Measurements from ENCODE around the gene INHBE.

INHBE gene

DNA sequence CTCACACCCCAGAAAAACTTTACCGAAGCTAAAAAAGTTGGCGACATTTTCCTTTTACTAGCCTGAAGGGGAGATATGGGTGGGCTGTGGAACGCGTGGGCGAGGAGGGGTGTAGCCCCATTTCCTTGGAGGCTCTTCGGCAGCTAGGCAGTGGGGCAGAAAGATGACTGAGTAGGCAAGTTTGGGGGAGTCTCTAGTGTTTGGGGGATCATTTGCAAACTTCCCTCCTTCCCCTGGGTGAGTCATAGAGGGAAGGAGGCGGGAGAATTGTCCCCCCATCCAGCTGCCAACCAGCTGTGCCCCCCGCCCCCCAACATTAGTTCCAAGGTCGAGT, 6.8 kb downstream of the INHBE start:
- peak; percentile 70 for DNase-seq

- DNase-seq, result peak; percentile 98
Observed at GRCh38 chr12:57462251-57462911, 7.3 kb downstream of the INHBE start.

- no peak for DNase-seq
Observed at GRCh38 chr12:57462912-57463253, 7.8 kb downstream of the INHBE start.

DNA sequence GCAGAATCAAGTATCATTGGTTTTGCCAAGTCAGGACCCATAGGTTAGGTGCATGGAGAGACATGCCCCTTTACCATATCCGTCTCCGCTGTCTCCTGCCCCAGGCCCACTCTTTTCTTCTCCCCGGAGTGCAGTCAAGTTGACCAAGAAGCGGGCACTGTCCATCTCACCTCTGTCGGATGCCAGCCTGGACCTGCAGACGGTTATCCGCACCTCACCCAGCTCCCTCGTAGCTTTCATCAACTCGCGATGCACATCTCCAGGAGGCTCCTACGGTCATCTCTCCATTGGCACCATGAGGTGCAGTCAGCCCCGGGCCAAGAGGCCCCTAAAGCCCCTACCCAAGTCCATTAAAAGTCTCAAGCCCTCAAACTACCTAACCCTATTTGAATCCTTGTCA, 9.5 kb downstream of the INHBE start:
- no peak for DNase-seq

GRCh38 chr12:57465030-57465746, 10.1 kb downstream of the INHBE start:
- DNase-seq, result no peak

DNA sequence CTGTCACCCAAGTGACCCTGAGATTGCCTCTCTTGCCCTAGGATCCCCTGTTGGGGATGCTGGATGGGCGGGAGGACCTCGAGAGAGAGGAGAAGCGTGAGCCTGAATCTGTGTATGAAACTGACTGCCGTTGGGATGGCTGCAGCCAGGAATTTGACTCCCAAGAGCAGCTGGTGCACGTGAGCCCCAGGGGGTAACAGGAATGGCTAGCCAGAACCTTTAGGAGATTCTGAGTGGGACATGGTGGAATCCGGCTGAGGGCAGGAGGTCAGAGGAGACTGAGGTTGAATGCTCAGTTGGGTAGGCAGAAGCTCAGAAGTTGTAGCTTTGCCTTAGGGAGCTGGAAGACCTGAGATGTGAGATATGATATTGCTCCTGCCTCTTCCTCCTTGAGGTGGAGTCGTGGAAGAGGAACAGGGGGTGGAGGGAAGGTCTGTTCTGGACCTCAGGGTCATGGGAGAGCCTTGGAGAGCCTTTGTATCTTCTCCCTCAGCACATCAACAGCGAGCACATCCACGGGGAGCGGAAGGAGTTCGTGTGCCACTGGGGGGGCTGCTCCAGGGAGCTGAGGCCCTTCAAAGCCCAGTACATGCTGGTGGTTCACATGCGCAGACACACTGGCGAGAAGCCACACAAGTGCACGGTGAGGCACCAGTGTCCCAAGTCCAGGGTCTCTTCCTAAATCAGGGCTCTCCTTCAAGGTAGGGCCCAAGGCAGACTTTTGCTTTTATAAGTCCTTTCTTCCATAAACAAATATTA, 10.8 kb downstream of the INHBE start:
- no peak for DNase-seq

GRCh38 chr12:57467212-57467874, 12.2 kb downstream of the INHBE start:
- DNase-seq, result no peak

DNA sequence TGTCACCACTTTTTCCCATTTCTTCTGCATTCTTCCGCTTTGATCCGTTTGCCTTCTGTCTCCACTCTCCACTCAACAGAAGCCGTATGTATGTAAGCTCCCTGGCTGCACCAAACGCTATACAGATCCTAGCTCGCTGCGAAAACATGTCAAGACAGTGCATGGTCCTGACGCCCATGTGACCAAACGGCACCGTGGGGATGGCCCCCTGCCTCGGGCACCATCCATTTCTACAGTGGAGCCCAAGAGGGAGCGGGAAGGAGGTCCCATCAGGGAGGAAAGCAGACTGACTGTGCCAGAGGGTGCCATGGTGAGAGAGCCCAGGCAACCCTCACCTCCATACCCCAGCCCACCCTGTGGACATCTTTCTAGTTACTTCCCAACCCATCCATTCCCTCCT, 12.8 kb downstream of the INHBE start:
- DNase-seq, result no peak

DNA sequence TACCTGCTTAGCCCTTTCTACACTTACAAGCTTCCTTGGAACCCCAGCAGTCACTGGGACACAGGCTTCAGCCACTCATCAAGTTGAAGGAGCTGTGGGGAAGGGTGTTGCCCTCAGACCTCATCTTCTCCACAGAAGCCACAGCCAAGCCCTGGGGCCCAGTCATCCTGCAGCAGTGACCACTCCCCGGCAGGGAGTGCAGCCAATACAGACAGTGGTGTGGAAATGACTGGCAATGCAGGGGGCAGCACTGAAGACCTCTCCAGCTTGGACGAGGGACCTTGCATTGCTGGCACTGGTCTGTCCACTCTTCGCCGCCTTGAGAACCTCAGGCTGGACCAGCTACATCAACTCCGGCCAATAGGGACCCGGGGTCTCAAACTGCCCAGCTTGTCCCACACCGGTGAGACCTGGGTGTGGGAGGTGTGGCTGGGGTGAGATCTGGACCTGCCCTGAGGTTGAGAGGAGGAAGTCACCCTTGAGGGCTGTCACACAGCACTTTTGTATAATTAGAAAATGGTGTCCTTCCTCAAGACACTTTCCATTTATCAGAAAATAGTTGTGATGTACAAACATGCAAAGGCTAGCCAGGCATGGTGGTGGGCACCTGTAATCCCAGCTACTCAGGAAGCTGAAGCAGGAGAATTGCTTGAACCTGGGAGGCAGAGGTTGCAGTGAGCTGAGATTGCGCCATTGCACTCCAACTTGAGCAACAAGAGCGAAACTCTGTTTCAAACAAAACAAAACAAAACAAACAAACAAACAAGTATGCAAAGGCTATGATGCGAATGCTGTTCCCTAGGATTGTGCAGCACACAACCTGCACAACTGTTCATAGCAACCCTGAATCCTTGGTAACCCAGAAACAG, 14.4 kb downstream of the INHBE start:
- no peak for DNase-seq

GRCh38 chr12:57470286-57470969, 15.3 kb downstream of the INHBE start:
- no peak for DNase-seq

DNA sequence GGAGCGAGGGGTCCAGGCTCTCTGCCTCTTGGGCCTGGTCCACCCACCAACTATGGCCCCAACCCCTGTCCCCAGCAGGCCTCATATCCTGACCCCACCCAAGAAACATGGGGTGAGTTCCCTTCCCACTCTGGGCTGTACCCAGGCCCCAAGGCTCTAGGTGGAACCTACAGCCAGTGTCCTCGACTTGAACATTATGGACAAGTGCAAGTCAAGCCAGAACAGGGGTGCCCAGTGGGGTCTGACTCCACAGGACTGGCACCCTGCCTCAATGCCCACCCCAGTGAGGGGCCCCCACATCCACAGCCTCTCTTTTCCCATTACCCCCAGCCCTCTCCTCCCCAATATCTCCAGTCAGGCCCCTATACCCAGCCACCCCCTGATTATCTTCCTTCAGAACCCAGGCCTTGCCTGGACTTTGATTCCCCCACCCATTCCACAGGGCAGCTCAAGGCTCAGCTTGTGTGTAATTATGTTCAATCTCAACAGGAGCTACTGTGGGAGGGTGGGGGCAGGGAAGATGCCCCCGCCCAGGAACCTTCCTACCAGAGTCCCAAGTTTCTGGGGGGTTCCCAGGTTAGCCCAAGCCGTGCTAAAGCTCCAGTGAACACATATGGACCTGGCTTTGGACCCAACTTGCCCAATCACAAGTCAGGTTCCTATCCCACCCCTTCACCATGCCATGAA, 16.0 kb downstream of the INHBE start:
- no peak for DNase-seq

DNA sequence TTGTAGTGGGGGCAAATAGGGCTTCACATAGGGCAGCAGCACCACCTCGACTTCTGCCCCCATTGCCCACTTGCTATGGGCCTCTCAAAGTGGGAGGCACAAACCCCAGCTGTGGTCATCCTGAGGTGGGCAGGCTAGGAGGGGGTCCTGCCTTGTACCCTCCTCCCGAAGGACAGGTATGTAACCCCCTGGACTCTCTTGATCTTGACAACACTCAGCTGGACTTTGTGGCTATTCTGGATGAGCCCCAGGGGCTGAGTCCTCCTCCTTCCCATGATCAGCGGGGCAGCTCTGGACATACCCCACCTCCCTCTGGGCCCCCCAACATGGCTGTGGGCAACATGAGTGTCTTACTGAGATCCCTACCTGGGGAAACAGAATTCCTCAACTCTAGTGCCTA, 16.6 kb downstream of the INHBE start:
- no peak for DNase-seq

- no peak for DNase-seq
Observed at GRCh38 chr12:57472391-57472790, 17.3 kb downstream of the INHBE start.

GRCh38 chr12:57473392-57473791, 18.3 kb downstream of the INHBE start:
- DNase-seq, result no peak

GRCh38 chr12:57473886-57474285, 18.8 kb downstream of the INHBE start:
- no peak for DNase-seq

- DNase-seq, result no peak
Observed at GRCh38 chr12:57474430-57474829, 19.3 kb downstream of the INHBE start.

DNA sequence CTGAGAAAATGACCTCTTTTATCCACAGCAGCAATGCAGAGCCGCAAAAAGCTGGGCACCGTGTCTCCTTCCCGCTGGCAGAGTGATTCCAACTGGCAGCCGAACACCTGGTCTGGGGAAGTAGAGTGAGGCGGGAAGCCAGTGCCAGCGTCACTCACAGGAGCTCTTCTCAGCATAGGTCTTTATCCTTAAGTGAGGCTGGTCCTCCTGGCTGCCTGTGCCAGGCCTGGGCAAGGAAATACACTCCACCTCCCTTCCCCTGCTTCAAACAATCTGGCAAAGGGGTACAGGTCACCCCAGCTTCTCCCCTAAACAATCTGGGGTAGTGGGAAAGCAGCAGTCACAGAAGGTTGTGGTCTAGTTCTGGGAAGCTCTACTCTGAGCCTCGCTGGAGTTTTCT, 19.8 kb downstream of the INHBE start:
- DNase-seq, result no peak

DNA sequence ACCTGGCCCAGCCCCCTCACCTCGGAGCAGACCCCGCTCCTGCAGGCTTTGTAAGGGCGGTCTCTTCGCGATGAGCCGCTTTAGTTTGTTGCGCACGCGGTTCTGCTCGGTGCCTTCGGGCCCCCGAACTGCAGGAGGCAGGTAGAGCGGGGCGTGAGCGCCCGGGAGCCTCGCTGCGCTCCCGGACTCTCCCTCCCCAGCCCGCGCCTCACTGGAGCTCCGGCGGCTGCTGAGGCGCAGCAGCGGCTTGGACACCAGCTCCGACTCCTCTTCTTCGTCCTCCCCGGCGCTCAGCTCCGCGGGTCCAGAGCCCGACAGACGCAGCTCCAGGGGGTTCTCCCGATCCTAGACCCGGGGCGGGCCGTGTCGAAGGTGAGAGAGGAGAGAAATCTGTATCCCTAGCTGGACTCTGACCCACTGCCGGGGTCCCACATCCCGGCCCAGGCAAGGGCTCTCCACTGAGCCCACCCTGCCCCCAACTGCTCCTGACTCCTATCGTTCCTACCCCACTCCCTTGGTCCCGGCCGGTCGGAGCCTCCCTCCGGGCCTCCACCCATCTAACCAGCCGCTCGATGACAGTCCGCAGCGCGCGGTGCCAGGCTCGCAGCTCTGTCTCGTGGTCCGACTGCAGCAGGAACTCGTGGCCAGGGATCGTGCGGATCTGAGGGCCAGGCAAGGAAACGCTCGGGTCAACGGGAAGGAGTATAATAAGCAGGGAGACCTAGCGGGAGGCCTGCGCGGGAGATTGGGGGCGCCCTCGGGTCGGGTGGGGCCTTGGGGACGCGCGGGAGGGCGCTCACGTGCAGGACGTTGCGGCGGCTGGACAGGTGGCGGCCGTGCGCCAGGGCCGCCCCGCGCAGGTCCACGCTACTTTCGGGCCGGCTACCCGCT, 20.4 kb downstream of the INHBE start:
- DNase-seq, result no peak

DNA sequence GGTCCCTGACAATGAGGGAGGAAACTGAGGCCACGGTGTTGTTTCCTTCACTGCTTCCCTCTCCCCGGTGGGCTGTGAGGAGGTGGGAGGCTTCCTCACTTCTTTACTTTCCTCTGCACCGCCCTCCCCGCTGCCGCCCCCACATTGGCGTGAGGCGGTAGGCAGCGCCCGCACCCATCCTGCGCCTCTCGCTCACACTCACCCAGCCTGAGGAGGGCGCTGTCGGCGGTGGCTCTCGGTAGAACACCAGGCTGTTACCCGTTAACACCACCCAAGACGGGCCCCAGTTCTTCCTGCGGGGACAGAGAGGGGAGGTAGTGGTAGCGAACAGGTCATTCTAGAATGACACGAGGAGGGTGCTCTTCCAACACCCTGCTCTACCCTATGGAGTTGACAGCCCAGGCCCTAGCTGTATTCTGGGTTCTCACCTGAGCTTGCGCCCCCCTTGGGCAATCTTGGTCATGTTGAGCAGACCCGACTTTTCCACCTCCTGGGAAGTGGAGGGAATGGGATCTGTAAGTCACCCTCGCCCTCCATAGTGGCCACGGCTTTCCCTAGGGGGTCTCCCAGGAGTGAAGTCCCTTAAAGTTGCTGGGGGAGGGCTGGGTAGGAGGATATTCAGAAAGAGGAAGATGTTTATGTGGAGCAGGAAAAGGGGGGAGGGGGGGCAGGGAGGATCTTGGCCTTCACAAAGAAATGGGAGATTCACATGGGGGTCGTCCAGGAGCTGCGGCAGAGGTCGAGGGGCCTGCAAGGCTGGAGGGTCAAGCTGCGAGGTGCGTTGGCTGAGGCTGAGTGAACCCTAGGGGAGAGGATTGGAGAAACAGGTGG, 21.3 kb downstream of the INHBE start:
- DNase-seq, result no peak
